ENCODE results near the gene HTRA2. TPM values are rescaled to one million over a fixed set of nuclear protein-coding genes. Genes with fewer than 3 reads are reported as not detected.

Gene HTRA2
- total and polyA plus RNA-seq, 4 donors: 13.3 to 81.8 (median 18.5) TPM

- no peaks in the 10 kb centered on the region for H3K27me3 ChIP-seq (ENCODE audit: control insufficient read depth in 4 of 4, insufficient read depth in 4 of 4, low read length in 3 of 4)
- no peak overlapping the region for H3K4me3 ChIP-seq (ENCODE audit: low read depth in 1 of 3, low read length in 3 of 3)
- H3K36me3 ChIP-seq (ENCODE audit: control insufficient read depth in 4 of 4, insufficient read depth in 3 of 4, low read depth in 1 of 4, low read length in 3 of 4): no peaks in the 10 kb centered on the region
- no peaks in the 10 kb centered on the region for H3K9me3 ChIP-seq (ENCODE audit: control insufficient read depth in 4 of 4, low read length in 3 of 4)
- H3K27ac ChIP-seq (ENCODE audit: low read depth in 1 of 2, low read length in 2 of 2): no peak overlapping the region
- H3K9ac ChIP-seq (ENCODE audit: low read depth in 1 of 2, low read length in 2 of 2): no peak overlapping the region
- H3K4me1 ChIP-seq (ENCODE audit: control insufficient read depth in 4 of 4, insufficient read depth in 4 of 4, low read length in 3 of 4): no peaks in the 10 kb centered on the region
- TF ChIP-seq GABPA (IDR thresholded peaks at IDR 0.05 in 1 of 2, conservative IDR thresholded peaks at IDR 0.05 in 1 of 2) (no peak), ATF3 (IDR thresholded peaks at IDR 0.05) (no peak), RXRA (IDR thresholded peaks at IDR 0.05) (no peak), TAF1 (conservative IDR thresholded peaks at IDR 0.05) (no peak), MAX (IDR thresholded peaks at IDR 0.05) (no peak), JUND (IDR thresholded peaks at IDR 0.05) (no peak), CTCF (IDR thresholded peaks at IDR 0.05; ENCODE audit: low read depth, low read length, missing input control) (no peak), EGR1 (IDR thresholded peaks at IDR 0.05; ENCODE audit: low read depth in 2 of 2) (no peak)
- no peak for DNase-seq (ENCODE audit: low spot score)
Measured at GRCh38 chr2:74566754-74567085, 37.0 kb downstream of the HTRA2 start.

- 84% methylated on average over 5 of the region's 5 CpGs for WGBS
- Histone ChIP-seq H3K9ac (ENCODE audit: low read depth in 1 of 2, low read length in 2 of 2) (no peak overlapping the region), H3K27ac (ENCODE audit: low read depth in 1 of 2, low read length in 2 of 2) (no peak overlapping the region), H3K4me3 (ENCODE audit: low read depth in 1 of 3, low read length in 3 of 3) (no peak overlapping the region), H3K36me3 (ENCODE audit: control insufficient read depth in 4 of 4, insufficient read depth in 3 of 4, low read depth in 1 of 4, low read length in 3 of 4) (no peaks in the 10 kb centered on the region), H3K27me3 (ENCODE audit: control insufficient read depth in 4 of 4, insufficient read depth in 4 of 4, low read length in 3 of 4) (no peaks in the 10 kb centered on the region), H3K4me1 (ENCODE audit: control insufficient read depth in 4 of 4, insufficient read depth in 4 of 4, low read length in 3 of 4) (no peaks in the 10 kb centered on the region), H3K9me3 (ENCODE audit: control insufficient read depth in 4 of 4, low read length in 3 of 4) (no peaks in the 10 kb centered on the region)
- TF ChIP-seq MAX (IDR thresholded peaks at IDR 0.05) (no peak), JUND (IDR thresholded peaks at IDR 0.05) (no peak), ATF3 (IDR thresholded peaks at IDR 0.05) (no peak), EGR1 (IDR thresholded peaks at IDR 0.05; ENCODE audit: low read depth in 2 of 2) (no peak), SP1 (IDR thresholded peaks at IDR 0.05) (no peak), YY1 (IDR thresholded peaks at IDR 0.05) (no peak), CTCF (IDR thresholded peaks at IDR 0.05; ENCODE audit: low read depth, low read length, missing input control) (no peak), REST (IDR thresholded peaks at IDR 0.05) (no peak), TAF1 (conservative IDR thresholded peaks at IDR 0.05) (no peak), ZBTB33 (IDR thresholded peaks at IDR 0.05) (no peak), FOXA1 (IDR thresholded peaks at IDR 0.05) (no peak), RXRA (IDR thresholded peaks at IDR 0.05) (no peak), FOXA2 (IDR thresholded peaks at IDR 0.05) (no peak), NR2F2 (IDR thresholded peaks at IDR 0.05) (no peak), HNF4A (conservative IDR thresholded peaks at IDR 0.05) (no peak), GABPA (IDR thresholded peaks at IDR 0.05 in 1 of 2, conservative IDR thresholded peaks at IDR 0.05 in 1 of 2) (no peak)
- no peak for DNase-seq (ENCODE audit: low spot score)
Measured at GRCh38 chr2:74567881-74568280, 38.1 kb downstream of the HTRA2 start.

Measured in liver (tissue), 9 donors.